ENCODE data around the gene ROBO1.
"Not testable (repeated sequence)": the region's sequence is repeated elsewhere in the genome, so short reads cannot be mapped to it uniquely, and the experiment has no call there.

Gene ROBO1

GRCh38 chr3:79515072-79515471, 252.7 kb downstream of the ROBO1 start:
- Mint-ChIP-seq H3K27me3 (no peaks in the 10 kb centered on the region), H3K36me3 (ENCODE audit: insufficient read depth) (no peaks in the 10 kb centered on the region), H3K9me3 (peaks cover 5 to 8% of the 10 kb centered on the region in 2 donors), H3K4me3 (no peak overlapping the region), H3K27ac (no peak overlapping the region), H3K4me1 (ENCODE audit: low read depth in 2 of 2) (no peaks in the 10 kb centered on the region)
- ATAC-seq (replicated peaks) (no peak), DNase-seq (no peak)

GRCh38 chr3:79514069-79514468, 253.7 kb downstream of the ROBO1 start:
- no peaks in the 10 kb centered on the region for H3K4me1 Mint-ChIP-seq (ENCODE audit: low read depth in 2 of 2)

GRCh38 chr3:79506751-79507150, 261.0 kb downstream of the ROBO1 start:
- no peaks in the 10 kb centered on the region for H3K4me1 Mint-ChIP-seq (ENCODE audit: low read depth in 2 of 2)
- DNase-seq (no peak), ATAC-seq (replicated peaks) (no peak)
- H3K27ac Mint-ChIP-seq, result no peak overlapping the region
- peaks cover 10 to 11% of the 10 kb centered on the region in 2 donors for H3K9me3 Mint-ChIP-seq
- no peak overlapping the region for H3K4me3 Mint-ChIP-seq
- no peaks in the 10 kb centered on the region for H3K27me3 Mint-ChIP-seq
- no peaks in the 10 kb centered on the region for H3K36me3 Mint-ChIP-seq (ENCODE audit: insufficient read depth)

More at GRCh38 chr3:79514069-79514468, 253.7 kb downstream of the ROBO1 start:
- peaks cover 5 to 8% of the 10 kb centered on the region in 2 donors for H3K9me3 Mint-ChIP-seq
- DNase-seq (no peak), ATAC-seq (replicated peaks) (no peak)
- no peak overlapping the region for H3K27ac Mint-ChIP-seq
- no peak overlapping the region for H3K4me3 Mint-ChIP-seq
- no peaks in the 10 kb centered on the region for H3K27me3 Mint-ChIP-seq
- H3K36me3 Mint-ChIP-seq (ENCODE audit: insufficient read depth), result no peaks in the 10 kb centered on the region

GRCh38 chr3:79502216-79502681, 265.5 kb downstream of the ROBO1 start:
- not testable (repeated sequence) for H3K36me3 Mint-ChIP-seq (ENCODE audit: insufficient read depth); DNase-seq; ATAC-seq (replicated peaks); H3K27ac Mint-ChIP-seq; H3K4me1 Mint-ChIP-seq (ENCODE audit: low read depth in 2 of 2); H3K27me3 Mint-ChIP-seq; H3K4me3 Mint-ChIP-seq
- H3K9me3 Mint-ChIP-seq, result peaks cover 10 to 16% of the 10 kb centered on the region in 2 donors

- no peak overlapping the region for H3K27ac Mint-ChIP-seq
- no peaks in the 10 kb centered on the region for H3K27me3 Mint-ChIP-seq
- DNase-seq, result no peak
- H3K4me1 Mint-ChIP-seq (ENCODE audit: low read depth in 2 of 2), result no peaks in the 10 kb centered on the region
- peaks cover 0 to 4% of the 10 kb centered on the region in 2 donors for H3K9me3 Mint-ChIP-seq
- H3K36me3 Mint-ChIP-seq (ENCODE audit: insufficient read depth), result no peaks in the 10 kb centered on the region
- ATAC-seq (replicated peaks), result no peak
- no peak overlapping the region for H3K4me3 Mint-ChIP-seq
These were observed 270.2 kb downstream of the ROBO1 start for GRCh38 chr3:79497447-79498111.

- Mint-ChIP-seq H3K4me3 (no peak overlapping the region), H3K27me3 (no peaks in the 10 kb centered on the region), H3K36me3 (ENCODE audit: insufficient read depth) (no peaks in the 10 kb centered on the region), H3K9me3 (peaks cover 3 to 7% of the 10 kb centered on the region in 2 donors), H3K4me1 (ENCODE audit: low read depth in 2 of 2) (no peaks in the 10 kb centered on the region), H3K27ac (no peak overlapping the region)
- no peak for DNase-seq
- no peak for ATAC-seq (replicated peaks)
These were observed 276.7 kb downstream of the ROBO1 start for GRCh38 chr3:79491029-79491641.

GRCh38 chr3:79490165-79491028, 277.4 kb downstream of the ROBO1 start:
- Mint-ChIP-seq H3K9me3 (peaks cover 4 to 14% of the 10 kb centered on the region in 2 donors), H3K4me1 (ENCODE audit: low read depth in 2 of 2) (no peaks in the 10 kb centered on the region), H3K27me3 (no peaks in the 10 kb centered on the region), H3K27ac (no peak overlapping the region), H3K4me3 (no peak overlapping the region), H3K36me3 (ENCODE audit: insufficient read depth) (no peaks in the 10 kb centered on the region)
- ATAC-seq (replicated peaks), result no peak
- DNase-seq, result no peak

GRCh38 chr3:79488407-79488806, 279.4 kb downstream of the ROBO1 start:
- DNase-seq (no peak), ATAC-seq (replicated peaks) (no peak)
- peaks cover 4 to 14% of the 10 kb centered on the region in 2 donors for H3K9me3 Mint-ChIP-seq
- H3K27ac Mint-ChIP-seq, result no peak overlapping the region
- H3K36me3 Mint-ChIP-seq (ENCODE audit: insufficient read depth), result no peaks in the 10 kb centered on the region
- no peaks in the 10 kb centered on the region for H3K27me3 Mint-ChIP-seq
- H3K4me3 Mint-ChIP-seq, result no peak overlapping the region
- no peaks in the 10 kb centered on the region for H3K4me1 Mint-ChIP-seq (ENCODE audit: low read depth in 2 of 2)

GRCh38 chr3:79480746-79481145, 287.1 kb downstream of the ROBO1 start:
- H3K9me3 Mint-ChIP-seq, result peaks cover 3 to 10% of the 10 kb centered on the region in 2 donors
- H3K4me1 Mint-ChIP-seq (ENCODE audit: low read depth in 2 of 2), result no peaks in the 10 kb centered on the region
- H3K36me3 Mint-ChIP-seq (ENCODE audit: insufficient read depth), result no peaks in the 10 kb centered on the region
- H3K27ac Mint-ChIP-seq, result no peak overlapping the region
- no peak for ATAC-seq (replicated peaks)
- no peaks in the 10 kb centered on the region for H3K27me3 Mint-ChIP-seq
- H3K4me3 Mint-ChIP-seq, result no peak overlapping the region
- DNase-seq, result no peak

- Mint-ChIP-seq H3K4me1 (ENCODE audit: low read depth in 2 of 2) (no peaks in the 10 kb centered on the region), H3K4me3 (no peak overlapping the region), H3K9me3 (peaks cover 3 to 8% of the 10 kb centered on the region in 2 donors), H3K36me3 (ENCODE audit: insufficient read depth) (no peaks in the 10 kb centered on the region), H3K27ac (no peak overlapping the region), H3K27me3 (no peaks in the 10 kb centered on the region)
- DNase-seq (no peak), ATAC-seq (replicated peaks) (no peak)
These were observed 289.2 kb downstream of the ROBO1 start for GRCh38 chr3:79478620-79479019.

GRCh38 chr3:79477242-79477641, 290.6 kb downstream of the ROBO1 start:
- H3K27ac Mint-ChIP-seq, result no peak overlapping the region
- DNase-seq (no peak), ATAC-seq (replicated peaks) (no peak)
- H3K4me1 Mint-ChIP-seq (ENCODE audit: low read depth in 2 of 2), result no peaks in the 10 kb centered on the region
- H3K27me3 Mint-ChIP-seq, result no peaks in the 10 kb centered on the region
- H3K36me3 Mint-ChIP-seq (ENCODE audit: insufficient read depth), result no peaks in the 10 kb centered on the region
- H3K9me3 Mint-ChIP-seq, result peaks cover 3 to 8% of the 10 kb centered on the region in 2 donors
- no peak overlapping the region for H3K4me3 Mint-ChIP-seq

- Mint-ChIP-seq H3K4me1 (ENCODE audit: low read depth in 2 of 2) (no peaks in the 10 kb centered on the region), H3K4me3 (no peak overlapping the region), H3K9me3 (peaks cover 5 to 11% of the 10 kb centered on the region in 2 donors), H3K36me3 (ENCODE audit: insufficient read depth) (no peaks in the 10 kb centered on the region), H3K27me3 (no peaks in the 10 kb centered on the region), H3K27ac (no peak overlapping the region)
- ATAC-seq (replicated peaks), result no peak
- no peak for DNase-seq
These were observed 293.8 kb downstream of the ROBO1 start for GRCh38 chr3:79473993-79474392.

GRCh38 chr3:79467721-79468120, 300.1 kb downstream of the ROBO1 start:
- Mint-ChIP-seq H3K9me3 (peaks cover 4 to 11% of the 10 kb centered on the region in 2 donors), H3K4me1 (ENCODE audit: low read depth in 2 of 2) (no peaks in the 10 kb centered on the region), H3K27me3 (no peaks in the 10 kb centered on the region), H3K27ac (no peak overlapping the region), H3K36me3 (ENCODE audit: insufficient read depth) (no peaks in the 10 kb centered on the region), H3K4me3 (no peak overlapping the region)
- DNase-seq, result no peak
- no peak for ATAC-seq (replicated peaks)
